GM18870 (cell line): ENCODE data around the gene DPYSL4.

ENCODE experiments used
- ATAC-seq: cut with Tn5 transposase; IDR thresholded peaks from one replicate; pipeline ENCODE4 v1.9.1; 2021; ENCODE audit warnings: moderate library complexity; ENCODE audit not compliant: unreplicated experiment

The DPYSL4 gene

GRCh38 chr10:132224343-132225072 lies 37.8 kb downstream of the DPYSL4 start:
- no peak for ATAC-seq

- ATAC-seq, result no peak
Measured at GRCh38 chr10:132225073-132225848, 38.5 kb downstream of the DPYSL4 start.

GRCh38 chr10:132225849-132226205 lies 39.1 kb downstream of the DPYSL4 start:
- ATAC-seq, result no peak

GRCh38 chr10:132226586-132227405 lies 40.0 kb downstream of the DPYSL4 start:
- ATAC-seq, result no peak

DNA sequence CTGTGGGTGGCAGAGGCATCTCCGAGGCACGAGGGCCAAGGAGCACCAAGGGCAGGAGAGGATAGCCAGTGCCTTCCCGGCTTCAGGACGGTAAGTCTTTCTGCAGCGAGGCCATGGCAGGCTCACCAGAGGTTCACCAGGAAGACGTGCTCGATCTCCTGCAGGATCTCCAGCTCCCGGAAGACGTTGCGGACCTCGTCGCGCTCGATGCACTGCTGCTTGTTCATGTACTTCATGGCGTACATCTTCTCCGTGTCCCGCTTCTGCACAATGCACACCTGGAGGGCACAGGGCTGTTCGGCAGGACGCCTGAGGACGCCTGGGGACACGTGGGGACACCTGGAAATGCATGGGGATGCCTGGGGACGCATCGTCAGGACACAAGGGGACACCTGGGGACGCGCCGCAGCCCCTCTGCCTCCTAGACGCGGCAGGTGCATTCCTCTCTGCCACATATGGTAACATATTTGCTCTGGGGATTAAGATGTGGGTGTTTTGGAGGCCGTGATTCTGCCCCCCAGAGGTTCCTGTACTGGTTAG lies 41.2 kb downstream of the DPYSL4 start:
- no peak for ATAC-seq

DNA sequence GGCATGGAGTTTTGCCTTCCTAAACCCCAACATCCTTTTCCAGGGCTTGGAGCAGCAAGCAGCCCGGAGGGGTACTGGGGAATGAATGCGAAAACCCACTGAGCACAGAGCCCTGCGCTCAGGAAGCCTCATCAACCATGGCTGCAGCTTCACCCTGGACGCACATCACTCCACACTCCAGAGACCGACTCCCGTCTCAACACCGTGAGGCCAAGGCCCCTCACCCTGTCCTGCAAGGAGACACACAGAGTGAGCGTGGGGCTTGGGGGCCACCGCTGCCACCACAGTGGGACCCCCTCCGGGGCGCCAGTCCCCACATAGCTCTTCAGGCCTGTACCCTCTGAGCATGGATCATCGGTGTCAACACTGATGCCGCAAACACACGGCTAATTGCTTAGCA lies 41.9 kb downstream of the DPYSL4 start:
- no peak for ATAC-seq

- ATAC-seq, result no peak
Measured at GRCh38 chr10:132229096-132229495, 42.3 kb downstream of the DPYSL4 start.

DNA sequence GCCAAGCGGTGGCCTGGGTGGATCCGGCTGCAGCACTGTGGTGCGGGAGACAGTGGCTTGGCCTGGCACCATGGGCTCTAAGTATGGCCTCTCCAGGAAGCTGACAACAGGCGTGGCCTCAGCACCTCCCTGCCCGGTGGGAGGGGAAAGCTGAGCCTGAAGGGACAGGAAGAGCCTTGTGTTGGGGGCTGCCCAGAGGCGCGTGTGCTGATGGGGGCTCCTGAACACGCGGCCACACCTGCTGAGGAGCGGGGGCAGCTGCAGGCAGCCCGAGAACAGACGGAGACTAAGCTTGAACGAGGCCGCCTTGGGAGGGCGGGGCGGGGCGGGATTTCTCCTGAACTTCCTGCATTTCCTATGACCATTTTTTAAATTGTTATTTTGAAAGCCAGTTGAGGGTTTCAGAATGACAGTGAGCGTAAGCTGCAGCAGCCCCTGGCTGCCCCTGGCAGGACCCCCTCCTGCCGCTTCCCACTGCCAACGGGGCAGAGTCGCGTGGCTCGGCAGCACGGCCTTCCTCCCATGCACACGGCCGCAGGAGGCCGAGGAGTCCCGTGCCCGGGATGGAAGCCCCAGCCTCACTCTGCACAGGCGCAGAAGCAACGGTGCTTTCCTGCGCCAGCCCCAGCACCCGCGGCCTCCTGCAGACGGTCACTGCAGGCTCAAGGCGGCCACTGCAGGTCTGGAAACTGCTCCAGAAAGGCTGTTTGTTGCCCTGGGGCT lies 43.2 kb downstream of the DPYSL4 start:
- no peak for ATAC-seq

- no peak for ATAC-seq
Measured at GRCh38 chr10:132230557-132231210, 43.9 kb downstream of the DPYSL4 start.

GRCh38 chr10:132231656-132232022 lies 44.9 kb downstream of the DPYSL4 start:
- ATAC-seq, result no peak

GRCh38 chr10:132232023-132232951 lies 45.5 kb downstream of the DPYSL4 start:
- no peak for ATAC-seq

GRCh38 chr10:132232981-132233380 lies 46.2 kb downstream of the DPYSL4 start:
- no peak for ATAC-seq

DNA sequence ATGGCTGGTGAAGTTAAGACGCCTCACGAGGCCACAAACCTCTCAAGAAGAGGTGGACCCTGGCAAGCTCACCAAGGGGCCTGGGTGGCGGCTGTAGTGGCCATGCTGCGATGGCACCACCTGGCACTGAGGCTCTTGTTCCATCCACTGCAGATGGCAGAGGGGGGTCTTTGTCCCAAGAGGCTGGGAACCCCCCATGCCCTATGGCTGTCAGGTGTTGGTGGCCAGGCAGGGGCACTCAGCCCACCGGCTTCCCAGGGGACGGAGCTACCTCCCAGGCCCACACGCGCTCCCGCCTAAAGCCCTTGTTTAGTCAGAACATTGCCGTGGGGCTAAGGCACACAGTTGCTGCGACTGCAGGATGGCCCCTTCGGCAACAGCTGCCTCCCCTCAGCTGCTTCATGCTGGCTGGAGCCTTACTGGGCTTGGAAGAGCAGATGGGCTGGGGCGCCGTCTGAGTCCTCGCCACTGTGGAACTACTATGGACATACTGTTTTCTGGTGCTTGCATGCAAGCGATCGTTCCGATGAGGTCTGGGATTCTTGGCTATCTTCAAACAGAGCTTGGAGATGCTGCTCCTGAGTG lies 46.8 kb downstream of the DPYSL4 start:
- ATAC-seq, result no peak

DNA sequence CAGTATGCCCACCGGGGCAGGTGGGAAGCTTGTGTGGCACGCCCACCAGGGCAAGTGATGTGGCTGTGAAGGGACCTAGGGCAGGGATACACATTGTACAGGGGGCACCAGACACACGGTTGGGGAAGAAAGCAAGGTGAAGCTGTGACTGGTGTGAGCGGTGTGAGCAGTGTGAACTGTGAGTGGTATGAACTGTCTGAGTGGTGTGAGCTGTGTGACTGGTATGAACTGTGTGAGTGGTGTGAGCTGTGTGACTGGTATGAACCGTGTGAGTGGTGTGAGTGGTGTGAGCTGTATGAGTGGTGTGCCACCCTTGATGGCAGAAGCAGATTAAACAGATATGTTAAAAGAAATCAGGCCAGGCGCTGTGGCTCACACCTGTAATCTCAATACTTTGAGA lies 48.1 kb downstream of the DPYSL4 start:
- ATAC-seq, result no peak

DNA sequence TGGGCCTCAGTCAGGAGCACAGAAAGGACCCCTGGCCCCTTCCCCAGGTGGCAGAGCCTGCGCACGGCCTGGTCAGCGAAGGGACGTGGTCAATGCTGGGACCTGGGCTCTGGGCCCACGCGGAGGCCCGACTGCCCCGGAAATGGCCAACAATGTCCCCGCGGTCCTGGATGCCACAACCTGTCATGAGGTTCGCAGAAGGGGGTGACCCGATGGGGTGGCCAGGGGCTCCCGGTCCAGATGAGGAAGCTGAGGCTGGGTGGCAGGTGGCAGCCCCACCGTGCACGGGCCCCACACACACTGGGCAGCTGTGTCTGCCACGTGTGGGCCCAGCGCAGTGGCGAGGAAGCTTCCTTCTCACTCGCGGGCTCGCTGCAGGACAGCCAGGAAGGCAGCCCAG lies 49.4 kb downstream of the DPYSL4 start:
- no peak for ATAC-seq

DNA sequence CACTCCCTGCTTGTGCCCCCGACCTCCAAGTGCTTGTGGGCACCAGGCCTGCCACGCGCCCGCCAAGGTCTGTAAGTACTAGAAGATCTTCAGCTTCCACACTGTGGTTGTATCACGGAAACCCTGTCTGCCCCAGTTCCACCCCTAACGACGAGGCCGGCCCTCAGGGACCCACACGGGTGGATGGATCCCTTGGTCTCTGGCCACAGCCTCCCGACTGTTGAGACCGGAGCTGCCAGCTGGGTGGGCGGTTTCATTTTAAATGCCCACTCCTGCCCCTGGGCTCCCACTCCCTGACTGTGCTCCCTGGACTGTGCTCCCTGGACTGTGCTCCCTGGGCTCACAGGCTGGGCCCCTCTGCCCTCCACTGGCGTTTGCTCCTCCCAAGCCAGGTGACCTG lies 50.1 kb downstream of the DPYSL4 start:
- no peak for ATAC-seq

DNA sequence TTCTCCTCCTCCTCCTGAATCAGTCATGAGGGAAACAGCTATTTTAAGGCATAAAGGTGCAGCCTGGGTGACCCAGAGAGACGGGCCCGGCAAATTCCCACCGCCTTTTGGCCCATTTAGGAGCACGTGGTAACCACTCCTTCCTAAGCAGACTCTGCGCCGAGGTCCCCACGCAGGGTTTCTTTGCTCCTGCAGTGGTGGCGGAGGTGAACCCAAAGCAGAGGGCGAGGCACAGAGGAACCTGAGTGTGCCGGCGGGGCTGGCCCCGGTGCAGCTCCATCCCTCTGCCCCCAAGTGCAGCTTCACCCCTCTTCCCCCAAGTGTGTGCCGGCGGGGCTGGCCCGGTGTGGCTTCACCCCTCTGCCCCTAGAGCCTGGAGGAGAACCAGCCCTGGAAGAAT lies 50.6 kb downstream of the DPYSL4 start:
- no peak for ATAC-seq

DNA sequence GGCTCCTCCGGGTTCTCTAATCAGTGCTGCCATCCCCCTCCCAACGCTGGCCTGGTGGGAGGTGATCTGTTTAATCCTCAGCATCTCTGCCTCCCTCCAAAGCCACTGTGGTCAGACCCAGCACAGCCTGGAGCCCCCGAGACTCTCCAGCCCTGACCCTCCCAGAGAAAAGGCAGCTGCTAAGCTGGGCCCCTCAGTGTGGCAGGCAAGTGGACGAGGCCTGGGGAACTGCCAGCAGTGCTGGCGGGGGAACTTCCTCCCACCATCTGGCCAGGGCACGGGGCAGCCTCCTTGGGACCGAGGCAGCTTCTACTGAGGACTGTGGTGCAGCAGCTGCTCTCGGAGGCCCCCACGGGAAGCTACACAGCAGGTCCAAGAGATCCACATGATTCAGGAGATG lies 51.1 kb downstream of the DPYSL4 start:
- no peak for ATAC-seq
